ENCODE data around the gene SERTM2. TPM values are rescaled to one million over a fixed set of nuclear protein-coding genes. Genes with fewer than 3 reads are reported as not detected.

The SERTM2 gene
- polyA plus RNA-seq, 1 donor: 0.05 TPM

GRCh38 chrX:111560801-111561200 lies 49.4 kb downstream of the SERTM2 start:
- DNase-seq: no peak

DNA sequence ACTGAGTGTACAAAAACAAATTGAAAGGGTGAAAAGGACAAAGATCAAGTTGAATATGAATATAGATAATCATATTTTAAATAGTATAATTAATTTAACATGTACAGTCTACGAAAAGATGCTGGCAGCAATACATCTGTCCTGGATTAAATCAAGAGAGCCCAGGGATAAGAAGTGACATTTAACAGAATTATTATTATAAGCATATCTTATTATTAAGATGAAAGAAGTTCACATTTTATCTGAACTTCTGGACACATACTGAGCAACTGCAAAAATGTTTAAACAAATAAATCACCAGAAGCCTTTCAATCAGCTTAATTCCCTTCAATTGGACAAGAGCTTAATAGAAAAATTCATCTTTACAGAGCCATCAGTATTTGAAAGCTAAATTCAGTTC lies 50.4 kb downstream of the SERTM2 start:
- no peak for DNase-seq

DNA sequence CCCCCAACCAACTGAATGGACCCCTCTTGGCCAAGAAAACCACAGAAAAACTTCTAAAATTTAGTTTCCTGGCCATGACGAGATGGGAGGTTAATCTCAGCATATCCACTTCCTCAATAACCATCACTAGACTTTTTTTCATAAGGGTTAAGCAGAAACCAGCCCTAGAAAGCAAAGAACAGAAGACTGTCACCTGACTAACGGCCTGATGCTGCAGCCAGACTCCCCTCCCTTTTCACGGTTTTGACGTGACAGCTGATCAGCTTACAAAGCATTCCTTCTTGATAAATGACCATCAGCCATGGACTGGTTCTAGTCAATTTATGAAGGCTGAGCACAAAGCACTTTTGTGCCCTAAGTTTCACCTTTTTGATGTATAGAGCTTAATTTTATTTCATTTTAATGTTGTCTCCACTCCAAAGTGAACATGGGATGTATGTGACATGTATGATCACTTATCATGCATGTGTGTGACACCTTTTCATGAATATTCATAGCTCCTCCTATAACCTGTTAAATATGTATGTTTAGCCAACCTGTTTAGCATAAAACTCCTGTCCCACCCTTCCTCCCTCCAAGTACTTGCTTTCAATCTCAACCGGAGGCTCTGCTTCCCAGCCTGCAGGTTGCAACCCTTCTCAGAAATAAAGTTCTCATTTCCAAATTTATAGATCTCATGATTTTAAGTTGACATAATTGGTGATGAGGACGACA lies 56.3 kb downstream of the SERTM2 start:
- no peak for DNase-seq

GRCh38 chrX:111568354-111568753 lies 56.9 kb downstream of the SERTM2 start:
- DNase-seq: no peak

GRCh38 chrX:111568817-111569216 lies 57.4 kb downstream of the SERTM2 start:
- DNase-seq: no peak

Other genes with a start within 250 kb of the SERTM2 start
- gene CAPN6, start 241.2 kb upstream of the SERTM2 start, polyA plus RNA-seq (ENCODE audit: insufficient read length): 26.3 TPM
- 3.0 TPM for gene DCX, start 99.5 kb upstream of the SERTM2 start, polyA plus RNA-seq (ENCODE audit: insufficient read length)
- gene ALG13, start 169.5 kb downstream of the SERTM2 start, polyA plus RNA-seq (ENCODE audit: insufficient read length): 71.7 TPM